NCI-H2196 treated with DMSO at 0.1 percent for 48 hours (cell line): ENCODE measurements around the gene VRK1.
A peak's percentile ranks its signal among the peaks of the same experiment; 100 is the strongest.
"Not testable (repeated sequence)": the region's sequence is repeated elsewhere in the genome, so short reads cannot be mapped to it uniquely, and the experiment has no call there.

Source experiments
- DNase-seq: peaks from one replicate; lab custom pipeline; 2025; ENCODE audit not compliant: unreplicated experiment; lab: John Stamatoyannopoulos, UW

VRK1 gene

GRCh38 chr14:96796851-96797581 lies at the start of gene VRK1:
TSS of gene VRK1 (plus strand) at chr14:96797382. CDS start at chr14:96833472, 36,090 bp downstream.
- peak; percentile 65 for DNase-seq

- no peak for DNase-seq
Measured at GRCh38 chr14:96747608-96748007, 49.6 kb upstream of the VRK1 start.

GRCh38 chr14:96748362-96748761 lies 48.8 kb upstream of the VRK1 start:
- DNase-seq: no peak

GRCh38 chr14:96751505-96751904 lies 45.7 kb upstream of the VRK1 start:
- no peak for DNase-seq

- no peak for DNase-seq
Measured at GRCh38 chr14:96752125-96752524, 45.1 kb upstream of the VRK1 start.

- DNase-seq: no peak
Measured at GRCh38 chr14:96752594-96752993, 44.6 kb upstream of the VRK1 start.

- no peak for DNase-seq
Measured at GRCh38 chr14:96754162-96754844, 42.9 kb upstream of the VRK1 start.

GRCh38 chr14:96754845-96755184 lies 42.4 kb upstream of the VRK1 start:
- no peak for DNase-seq

- no peak for DNase-seq
Measured at GRCh38 chr14:96756745-96757144, 40.4 kb upstream of the VRK1 start.

GRCh38 chr14:96757456-96757855 lies 39.7 kb upstream of the VRK1 start:
- DNase-seq: no peak

- DNase-seq: no peak
Measured at GRCh38 chr14:96761066-96761465, 36.1 kb upstream of the VRK1 start.

GRCh38 chr14:96762650-96763049 lies 34.5 kb upstream of the VRK1 start:
- no peak for DNase-seq

GRCh38 chr14:96764012-96764411 lies 33.2 kb upstream of the VRK1 start:
- DNase-seq: no peak

- DNase-seq: not testable (repeated sequence)
Measured at GRCh38 chr14:96765205-96765604, 32.0 kb upstream of the VRK1 start.

- DNase-seq: no peak
Measured at GRCh38 chr14:96772929-96773328, 24.3 kb upstream of the VRK1 start.

- no peak for DNase-seq
Measured at GRCh38 chr14:96776791-96777190, 20.4 kb upstream of the VRK1 start.

- no peak for DNase-seq
Measured at GRCh38 chr14:96780500-96780899, 16.7 kb upstream of the VRK1 start.

- no peak for DNase-seq
Measured at GRCh38 chr14:96781371-96781770, 15.8 kb upstream of the VRK1 start.

GRCh38 chr14:96782436-96782835 lies 14.7 kb upstream of the VRK1 start:
- DNase-seq: no peak

GRCh38 chr14:96783043-96783914 lies 13.9 kb upstream of the VRK1 start:
- no peak for DNase-seq

GRCh38 chr14:96783915-96784224 lies 13.3 kb upstream of the VRK1 start:
- DNase-seq: no peak

- DNase-seq: no peak
Measured at GRCh38 chr14:96790186-96790585, 7.0 kb upstream of the VRK1 start.
